Nephron (organoid): ENCODE measurements around the gene KCND3.

Source experiments
- H3K27ac Mint-ChIP-seq, 3 experiments: 2 replicates each; pipeline ENCODE4 v1.8.0; 2020; ENCODE audit warnings: mixed read lengths in 3 of 3, mild to moderate bottlenecking in 2 of 3, moderate library complexity in 1 of 3
- H3K27me3 Mint-ChIP-seq: 2 replicates; pipeline ENCODE4 v1.8.0; 2021; ENCODE audit warnings: low read depth, mild to moderate bottlenecking, moderate library complexity, mixed read lengths
- H3K36me3 Mint-ChIP-seq: 2 replicates; pipeline ENCODE4 v1.8.0; 2020; ENCODE audit warnings: low read depth, mixed read lengths
- H3K4me1 Mint-ChIP-seq: 2 replicates; pipeline ENCODE4 v1.8.0; 2020; ENCODE audit warnings: mixed read lengths
- H3K4me3 Mint-ChIP-seq, 3 experiments: 2 replicates each; pipeline ENCODE4 v1.8.0; 2020; ENCODE audit warnings: mild to moderate bottlenecking in 3 of 3, mixed read lengths in 3 of 3, moderate library complexity in 2 of 3
- H3K9me3 Mint-ChIP-seq: 2 replicates; pipeline ENCODE4 v1.8.0; 2020; ENCODE audit warnings: mixed read lengths
- TF ChIP-seq, protein P1 (sequence below), 3 experiments: fragments of 200-600 bp; sonication (generic); IDR thresholded peaks; one replicate each; pipeline ENCODE4 v1.5.0; 2021; ENCODE audit warnings: antibody characterized with exemption in 3 of 3; ENCODE audit not compliant: unreplicated experiment in 3 of 3

Gene KCND3

DNA sequence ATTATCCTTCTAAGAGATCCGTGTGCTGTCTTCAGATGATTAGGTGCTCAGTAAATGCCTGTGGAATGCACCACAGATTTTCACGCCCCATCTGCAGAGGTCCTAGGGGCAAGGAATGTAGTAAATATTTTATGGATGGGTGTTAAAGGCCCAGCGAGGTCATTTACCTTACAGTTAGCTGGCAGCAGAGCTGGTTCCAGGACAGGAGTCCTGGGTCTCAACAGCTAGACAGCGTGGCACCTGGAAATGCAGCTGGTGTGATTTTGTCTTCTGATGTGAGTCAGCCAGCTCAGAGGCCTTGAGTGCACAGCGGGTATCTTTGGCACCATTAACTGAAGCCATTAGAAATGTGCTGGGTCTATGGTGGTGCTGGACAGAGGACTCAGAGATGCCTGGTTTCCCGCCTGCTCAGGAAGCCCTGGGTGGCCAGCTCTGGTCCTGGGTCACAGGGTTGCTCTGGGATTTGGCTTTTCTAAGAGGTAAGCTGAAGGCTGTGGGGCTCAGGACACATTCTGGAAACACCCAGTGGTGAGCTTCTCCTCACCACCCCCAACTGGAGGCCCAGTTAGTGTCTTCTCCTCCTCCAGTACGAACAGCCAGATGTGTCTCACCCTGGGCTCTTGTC lies 168.2 kb downstream of the KCND3 start:
- Mint-ChIP-seq H3K4me3 (no peak overlapping the region), H3K27ac (no peak overlapping the region), H3K36me3 (no peaks in the 10 kb centered on the region), H3K9me3 (no peaks in the 10 kb centered on the region), H3K27me3 (peaks cover 9% of the 10 kb centered on the region), H3K4me1 (no peaks in the 10 kb centered on the region)
- TF ChIP-seq, protein P1, sequence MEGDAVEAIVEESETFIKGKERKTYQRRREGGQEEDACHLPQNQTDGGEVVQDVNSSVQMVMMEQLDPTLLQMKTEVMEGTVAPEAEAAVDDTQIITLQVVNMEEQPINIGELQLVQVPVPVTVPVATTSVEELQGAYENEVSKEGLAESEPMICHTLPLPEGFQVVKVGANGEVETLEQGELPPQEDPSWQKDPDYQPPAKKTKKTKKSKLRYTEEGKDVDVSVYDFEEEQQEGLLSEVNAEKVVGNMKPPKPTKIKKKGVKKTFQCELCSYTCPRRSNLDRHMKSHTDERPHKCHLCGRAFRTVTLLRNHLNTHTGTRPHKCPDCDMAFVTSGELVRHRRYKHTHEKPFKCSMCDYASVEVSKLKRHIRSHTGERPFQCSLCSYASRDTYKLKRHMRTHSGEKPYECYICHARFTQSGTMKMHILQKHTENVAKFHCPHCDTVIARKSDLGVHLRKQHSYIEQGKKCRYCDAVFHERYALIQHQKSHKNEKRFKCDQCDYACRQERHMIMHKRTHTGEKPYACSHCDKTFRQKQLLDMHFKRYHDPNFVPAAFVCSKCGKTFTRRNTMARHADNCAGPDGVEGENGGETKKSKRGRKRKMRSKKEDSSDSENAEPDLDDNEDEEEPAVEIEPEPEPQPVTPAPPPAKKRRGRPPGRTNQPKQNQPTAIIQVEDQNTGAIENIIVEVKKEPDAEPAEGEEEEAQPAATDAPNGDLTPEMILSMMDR (IDR thresholded peaks at IDR 0.05; ENCODE audit: unreplicated experiment in 3 of 3) = no peak

DNA sequence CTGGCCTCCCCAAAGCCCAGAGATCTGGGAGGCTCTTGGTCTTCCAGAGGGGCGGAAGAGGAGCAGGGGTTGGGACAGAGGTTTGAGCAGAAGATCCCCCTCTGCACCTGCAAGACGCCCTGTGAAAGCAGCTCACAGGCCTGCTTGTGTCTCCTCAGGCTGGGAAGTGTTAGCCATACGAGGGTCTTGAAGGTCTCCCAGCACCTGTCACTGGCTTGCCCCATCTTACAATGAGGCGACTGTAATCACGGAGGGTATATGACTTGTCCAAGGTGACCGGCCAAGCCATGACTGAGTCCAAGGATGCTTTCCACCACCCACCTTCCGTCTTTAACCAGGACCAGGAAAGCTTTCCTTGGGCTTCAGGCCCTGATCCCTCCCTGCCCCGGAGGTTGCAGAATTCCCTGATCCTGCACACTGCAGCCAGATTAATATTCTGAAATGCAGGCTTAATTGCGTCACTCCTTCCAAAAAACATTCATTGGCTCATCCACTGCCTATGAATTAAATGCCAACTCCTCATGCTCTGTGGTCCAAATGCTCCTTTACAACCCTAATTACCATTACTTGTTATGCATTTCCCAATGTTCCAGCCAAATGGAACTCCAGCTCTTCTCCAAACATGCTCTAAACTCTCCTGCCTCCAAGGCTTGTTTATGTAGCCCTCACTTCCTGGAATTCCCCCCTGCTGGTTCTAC lies 169.8 kb downstream of the KCND3 start:
- no peaks in the 10 kb centered on the region for H3K36me3 Mint-ChIP-seq
- H3K4me1 Mint-ChIP-seq = no peaks in the 10 kb centered on the region
- H3K27me3 Mint-ChIP-seq = peaks cover 9% of the 10 kb centered on the region
- TF ChIP-seq, protein P1 (IDR thresholded peaks at IDR 0.05; ENCODE audit: unreplicated experiment in 3 of 3) = no peak
- H3K4me3 Mint-ChIP-seq = no peak overlapping the region
- H3K9me3 Mint-ChIP-seq = no peaks in the 10 kb centered on the region
- no peak overlapping the region for H3K27ac Mint-ChIP-seq

DNA sequence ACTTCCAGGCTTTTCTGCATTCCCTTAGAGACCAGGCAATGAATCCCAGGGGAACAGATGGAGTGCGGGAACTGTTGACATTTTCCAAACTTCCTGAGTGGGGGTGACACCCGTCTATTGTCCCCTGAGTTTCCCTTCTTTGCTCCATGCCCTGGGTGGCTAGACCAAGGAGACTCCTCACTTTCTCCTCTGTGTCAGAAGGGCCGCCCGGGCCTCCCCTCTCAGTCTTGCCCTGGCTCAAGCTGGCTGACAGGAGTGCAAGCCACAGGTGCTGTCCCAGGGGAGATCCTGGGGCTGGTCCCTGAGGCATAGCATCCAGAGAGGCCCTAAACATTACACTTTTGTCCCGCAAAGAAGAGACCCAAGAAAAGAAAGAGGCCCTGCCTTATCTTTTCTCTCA lies 170.9 kb downstream of the KCND3 start:
- Mint-ChIP-seq H3K9me3 (no peaks in the 10 kb centered on the region), H3K27ac (no peak overlapping the region), H3K4me1 (no peaks in the 10 kb centered on the region), H3K4me3 (no peak overlapping the region), H3K36me3 (no peaks in the 10 kb centered on the region), H3K27me3 (peaks cover 4% of the 10 kb centered on the region)
- TF ChIP-seq, protein P1 (IDR thresholded peaks at IDR 0.05; ENCODE audit: unreplicated experiment in 3 of 3) = no peak

DNA sequence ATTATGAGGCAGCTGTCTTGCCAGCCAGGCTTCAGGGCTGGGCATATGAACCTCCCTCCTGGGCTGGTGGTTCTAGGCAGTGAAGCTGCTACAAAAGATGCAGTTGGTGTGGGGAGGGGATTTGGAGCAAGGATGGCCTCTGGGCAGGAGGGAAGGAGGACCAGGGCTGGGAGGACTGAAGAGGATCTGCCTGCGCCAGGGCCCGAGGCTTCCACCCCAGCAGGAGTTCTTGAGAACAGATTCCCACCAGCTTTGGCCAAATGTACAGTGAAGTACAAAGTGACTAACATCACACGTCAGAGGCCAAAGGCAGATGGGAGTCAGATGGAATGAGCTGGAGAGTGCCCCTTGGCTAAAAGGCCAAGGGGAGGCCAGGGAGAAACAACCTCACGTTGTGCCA lies 171.4 kb downstream of the KCND3 start:
- TF ChIP-seq, protein P1 (IDR thresholded peaks at IDR 0.05; ENCODE audit: unreplicated experiment in 3 of 3) = no peak
- Mint-ChIP-seq H3K9me3 (no peaks in the 10 kb centered on the region), H3K27me3 (peaks cover 4% of the 10 kb centered on the region), H3K4me3 (no peak overlapping the region), H3K27ac (no peak overlapping the region), H3K36me3 (no peaks in the 10 kb centered on the region), H3K4me1 (no peaks in the 10 kb centered on the region)

DNA sequence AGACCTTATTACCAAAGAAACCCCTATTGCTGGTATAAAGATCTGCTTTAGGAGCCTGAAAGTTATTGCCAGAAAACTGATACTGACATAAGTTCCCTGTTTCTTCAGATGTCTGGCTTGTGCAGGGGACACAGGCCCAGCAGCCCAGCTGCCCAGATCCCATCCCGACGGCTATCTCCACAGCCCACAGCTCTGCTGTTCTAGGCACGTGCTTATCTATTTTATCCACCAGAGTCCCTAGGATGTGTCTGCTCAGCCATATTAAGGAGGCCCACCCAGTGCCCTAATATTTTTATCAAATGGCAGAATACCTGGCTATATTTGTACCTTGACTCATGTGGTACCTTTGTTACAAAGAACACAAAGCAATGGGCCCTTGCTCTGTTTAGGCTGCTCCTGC lies 174.8 kb downstream of the KCND3 start:
- Mint-ChIP-seq H3K4me3 (no peak overlapping the region), H3K27ac (no peak overlapping the region), H3K4me1 (no peaks in the 10 kb centered on the region), H3K27me3 (no peaks in the 10 kb centered on the region), H3K9me3 (no peaks in the 10 kb centered on the region), H3K36me3 (no peaks in the 10 kb centered on the region)
- TF ChIP-seq, protein P1 (IDR thresholded peaks at IDR 0.05; ENCODE audit: unreplicated experiment in 3 of 3) = no peak

DNA sequence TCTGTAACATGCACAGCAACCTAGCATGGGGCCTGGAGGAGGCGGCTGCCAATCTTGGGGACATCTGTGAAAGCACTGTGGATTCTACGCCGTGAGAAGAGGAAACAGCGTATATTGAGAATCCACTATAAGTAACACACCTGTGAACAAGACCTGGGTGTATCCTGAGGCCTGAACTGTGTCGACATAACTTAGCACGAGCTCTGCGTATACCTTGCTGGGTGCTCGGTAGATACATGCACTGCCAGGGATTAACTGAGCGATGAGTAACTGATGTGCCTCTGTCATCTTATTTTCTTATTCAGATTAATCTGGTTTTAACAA lies 175.2 kb downstream of the KCND3 start:
- TF ChIP-seq, protein P1 (IDR thresholded peaks at IDR 0.05; ENCODE audit: unreplicated experiment in 3 of 3) = no peak
- H3K36me3 Mint-ChIP-seq = no peaks in the 10 kb centered on the region
- no peak overlapping the region for H3K27ac Mint-ChIP-seq
- no peaks in the 10 kb centered on the region for H3K4me1 Mint-ChIP-seq
- H3K4me3 Mint-ChIP-seq = no peak overlapping the region
- peaks cover 4% of the 10 kb centered on the region for H3K27me3 Mint-ChIP-seq
- H3K9me3 Mint-ChIP-seq = no peaks in the 10 kb centered on the region
